M059J (cell line): ENCODE data around the gene SLC6A9. TPM values are rescaled to one million over a fixed set of nuclear protein-coding genes. Genes with fewer than 3 reads are reported as not detected.

ENCODE experiments used
- DNase-seq: peaks from one replicate; pipeline ENCODE4 v3.0.0-alpha.2; 2012; ENCODE audit warnings: low read depth
- total RNA-seq: library from RNA; depleted of rRNA; stranded (reverse); fragments of >200 nt; shearing (Covaris generic); gene quantifications from 2 replicates; pipeline ENCODE4 v1.2.3, GENCODE V29; 2014

The SLC6A9 gene
- total RNA-seq, 1 experiment from 2014 or later, result 5.1 TPM

DNA sequence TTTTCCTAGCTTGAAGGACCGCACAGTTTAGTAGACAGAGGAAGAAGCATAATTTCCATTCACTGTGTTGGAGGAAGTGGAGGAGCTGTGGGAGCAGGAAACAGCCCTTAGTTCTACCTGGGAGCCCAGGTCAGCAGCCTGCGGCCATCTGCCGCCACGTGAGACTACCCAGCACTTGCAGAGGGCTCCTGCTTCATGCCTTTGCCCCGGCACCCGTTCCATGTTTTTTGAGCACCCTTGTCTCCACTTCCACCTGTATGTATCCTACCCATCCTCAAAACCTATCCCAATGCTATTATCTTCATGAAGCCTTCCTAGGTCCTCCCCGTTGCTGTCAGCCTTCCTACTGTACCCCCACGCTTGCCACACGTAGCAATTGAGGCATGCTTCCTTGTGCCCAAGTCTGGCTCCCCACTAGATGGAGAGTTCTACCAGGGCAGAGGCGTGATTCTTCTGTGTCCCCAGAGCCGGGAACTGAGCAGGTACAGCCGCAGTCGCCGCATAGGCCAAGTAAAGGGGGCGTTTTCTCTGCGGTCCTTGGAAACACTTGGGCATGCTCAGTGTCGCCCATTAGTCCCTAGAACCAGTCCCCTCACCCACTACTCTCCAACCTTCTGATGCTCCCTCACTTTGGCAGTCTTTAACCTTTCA lies 1.9 kb downstream of the SLC6A9 start:
- DNase-seq, result no peak

- DNase-seq, result no peak
These were observed 3.9 kb downstream of the SLC6A9 start for GRCh38 chr1:44027320-44027719.

DNA sequence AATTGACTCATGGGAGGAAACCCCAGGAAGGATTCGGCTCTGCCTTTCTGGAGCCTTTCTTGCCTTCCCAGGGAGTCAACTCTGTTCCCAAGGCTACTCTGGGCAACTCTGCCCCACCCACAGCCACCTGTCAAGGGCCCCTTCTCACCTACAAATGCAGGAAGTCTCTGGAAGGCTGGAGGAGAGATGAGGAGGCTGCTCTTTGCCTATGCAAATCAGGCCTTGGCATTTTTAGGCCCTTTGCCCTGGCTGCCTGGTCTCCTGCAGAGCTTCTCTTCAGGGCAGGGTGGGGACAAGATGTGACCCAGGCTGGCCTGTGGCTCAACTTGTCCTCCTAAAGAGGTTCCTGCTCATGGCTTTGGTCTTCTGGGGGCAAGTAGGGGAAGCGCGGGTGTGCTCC lies 5.4 kb downstream of the SLC6A9 start:
- no peak for DNase-seq

DNA sequence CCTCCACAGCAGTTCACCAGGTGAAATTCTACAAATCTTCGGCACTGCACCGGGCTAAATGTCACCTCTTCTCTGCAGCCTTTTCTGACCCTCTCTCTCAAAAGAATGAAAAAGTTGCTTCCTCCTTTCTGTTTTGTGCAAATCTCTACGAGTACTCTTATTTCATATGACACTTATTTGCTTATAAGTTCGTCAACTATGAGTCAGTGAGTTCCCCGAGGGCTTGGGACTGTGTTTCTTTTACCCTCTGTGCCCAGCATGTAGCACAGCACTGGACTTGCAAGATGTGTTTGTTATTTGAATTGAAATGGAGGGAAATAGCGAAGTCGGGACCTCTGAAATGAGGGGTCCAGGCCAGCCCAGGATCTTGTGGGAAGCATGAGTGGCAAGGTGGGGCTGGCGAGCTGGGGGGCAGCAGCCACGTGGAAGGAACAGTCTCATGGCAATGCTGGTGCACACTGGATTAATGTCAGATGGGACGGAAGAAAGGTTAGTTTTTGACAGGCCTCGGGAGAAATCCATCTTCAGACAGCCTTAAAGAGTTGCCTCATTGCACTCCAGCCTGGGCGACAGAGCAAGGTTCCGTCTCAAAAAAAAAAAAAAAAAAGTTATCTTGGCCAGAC lies 6.2 kb downstream of the SLC6A9 start:
- DNase-seq, result peak; percentile 63

GRCh38 chr1:44024031-44024902 lies 7.0 kb downstream of the SLC6A9 start:
- no peak for DNase-seq

GRCh38 chr1:44021581-44022321 lies 9.5 kb downstream of the SLC6A9 start:
- DNase-seq, result no peak

- DNase-seq, result no peak
These were observed 10.1 kb downstream of the SLC6A9 start for GRCh38 chr1:44021156-44021555.

DNA sequence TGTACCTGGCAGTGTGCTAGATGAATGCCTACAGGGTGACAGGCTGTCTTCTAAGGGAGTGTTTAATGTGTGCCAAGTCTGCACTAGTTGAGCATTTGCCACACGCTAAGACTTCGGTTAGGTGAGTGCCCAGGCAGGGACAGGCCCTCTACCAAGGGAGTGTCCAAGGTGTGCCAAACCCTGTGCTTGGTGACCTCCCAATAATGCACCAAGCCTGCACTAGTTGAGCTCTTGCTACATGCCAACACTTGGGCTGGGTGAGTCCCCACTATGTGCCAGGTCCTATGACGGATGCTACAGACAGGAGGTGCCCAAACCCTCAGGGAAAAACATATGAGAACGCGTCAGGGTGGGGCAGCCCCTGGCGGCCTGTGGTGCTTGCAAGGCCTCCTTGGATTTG lies 10.8 kb downstream of the SLC6A9 start:
- DNase-seq, result no peak

DNA sequence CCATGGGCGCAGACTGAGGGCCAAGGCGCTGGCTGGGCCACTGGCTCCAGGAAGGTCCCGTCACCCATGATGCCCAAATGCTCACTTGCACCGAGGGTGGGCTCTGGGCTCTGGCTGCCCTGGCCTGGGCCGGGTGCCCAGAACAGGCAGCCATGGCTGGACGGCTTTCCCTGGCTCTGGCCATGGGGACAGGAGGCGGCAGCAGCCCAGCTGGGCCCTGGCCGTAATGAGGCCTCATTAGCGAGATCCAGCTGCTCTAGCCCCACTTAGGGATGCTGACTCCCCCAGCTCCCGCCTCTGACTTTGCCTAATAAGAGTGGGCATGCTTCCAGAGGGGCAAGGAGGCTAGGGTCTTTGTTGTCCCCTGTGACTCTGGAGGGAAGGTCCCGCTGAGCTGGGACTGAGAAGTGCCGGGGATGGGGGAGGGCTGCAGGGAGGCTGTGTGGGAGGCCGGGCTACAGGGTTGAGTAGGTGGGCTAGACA lies 11.8 kb downstream of the SLC6A9 start:
- no peak for DNase-seq

- no peak for DNase-seq
These were observed 14.3 kb downstream of the SLC6A9 start for GRCh38 chr1:44016890-44017400.

DNA sequence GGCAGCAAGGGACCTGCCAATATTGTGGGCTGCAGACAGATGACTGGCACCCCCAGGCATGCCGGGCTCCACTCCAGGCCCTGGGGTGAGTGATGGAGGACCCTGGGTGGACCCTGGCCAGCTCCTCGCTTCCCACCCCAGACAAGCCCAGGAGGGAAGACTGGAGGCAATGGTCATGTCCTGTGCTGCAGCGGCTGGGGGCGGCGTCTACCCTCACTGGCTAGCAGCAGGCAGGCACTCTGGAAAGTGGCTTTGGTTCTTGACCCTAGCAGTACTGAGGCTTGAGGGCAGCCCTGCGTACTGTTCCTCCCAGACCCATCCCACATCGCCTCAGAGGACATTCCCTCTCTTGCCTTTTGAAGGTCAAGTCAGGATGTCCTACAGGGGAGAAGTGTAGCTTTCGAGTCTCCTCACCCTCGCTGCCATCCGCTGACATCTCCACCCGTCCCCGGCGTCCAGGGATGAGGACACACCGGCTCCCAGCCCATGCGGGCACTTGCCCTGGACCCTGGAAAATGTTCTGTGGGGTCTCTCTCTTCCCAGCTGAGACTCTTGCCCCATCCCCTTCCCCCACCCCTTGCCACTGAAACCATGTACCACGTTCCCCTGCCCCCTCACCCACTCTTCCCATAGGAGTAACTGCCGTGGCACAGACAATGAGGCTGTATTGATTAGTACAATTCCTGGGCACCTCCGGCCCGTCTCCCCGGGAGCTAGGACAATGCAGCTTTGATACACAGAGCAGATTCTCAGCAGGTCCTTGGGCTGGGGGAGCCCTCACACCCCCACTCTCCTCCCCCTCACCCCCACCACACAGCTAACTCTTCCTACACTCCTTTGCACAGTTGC lies 15.0 kb downstream of the SLC6A9 start:
- DNase-seq, result no peak

DNA sequence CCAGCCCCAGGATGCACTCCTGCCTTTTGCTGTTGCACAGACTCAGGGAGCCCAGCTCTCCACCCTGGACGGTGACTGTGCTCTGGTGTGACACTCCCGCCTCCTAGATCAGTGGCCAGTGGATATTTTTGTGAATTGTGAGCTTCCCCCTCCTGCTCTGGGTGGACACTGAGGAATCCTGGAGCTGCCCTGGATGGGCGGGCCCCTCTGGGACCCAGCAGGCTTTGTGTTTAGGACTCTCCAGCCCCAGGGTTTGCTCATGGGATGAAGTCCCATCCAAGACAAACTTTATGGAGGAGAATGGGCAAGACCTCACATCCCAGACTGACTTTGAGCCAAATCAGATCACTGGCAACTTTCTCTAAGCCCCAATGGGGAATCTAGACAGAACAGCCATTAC lies 16.1 kb downstream of the SLC6A9 start:
- no peak for DNase-seq

GRCh38 chr1:44014365-44015104 lies 16.7 kb downstream of the SLC6A9 start:
- no peak for DNase-seq

DNA sequence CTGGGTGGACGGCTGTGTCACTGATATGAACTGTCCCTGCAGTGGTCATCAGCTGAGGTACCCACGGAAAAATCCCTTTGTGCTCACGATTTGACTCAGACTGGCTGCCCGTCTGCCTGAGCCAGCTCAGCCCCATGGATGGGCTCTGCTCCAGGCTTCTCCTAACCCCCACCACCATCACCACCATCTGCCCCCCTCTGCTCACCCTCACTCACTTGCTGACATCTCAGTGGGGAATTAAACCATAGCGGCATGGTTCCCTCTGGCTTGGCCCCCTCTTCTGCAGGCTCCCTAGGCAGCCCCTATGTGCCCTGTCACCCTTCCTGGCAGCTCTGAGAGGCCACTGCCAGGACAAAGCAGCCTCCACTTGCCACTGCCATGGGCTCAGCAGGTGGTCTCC lies 17.3 kb downstream of the SLC6A9 start:
- no peak for DNase-seq

DNA sequence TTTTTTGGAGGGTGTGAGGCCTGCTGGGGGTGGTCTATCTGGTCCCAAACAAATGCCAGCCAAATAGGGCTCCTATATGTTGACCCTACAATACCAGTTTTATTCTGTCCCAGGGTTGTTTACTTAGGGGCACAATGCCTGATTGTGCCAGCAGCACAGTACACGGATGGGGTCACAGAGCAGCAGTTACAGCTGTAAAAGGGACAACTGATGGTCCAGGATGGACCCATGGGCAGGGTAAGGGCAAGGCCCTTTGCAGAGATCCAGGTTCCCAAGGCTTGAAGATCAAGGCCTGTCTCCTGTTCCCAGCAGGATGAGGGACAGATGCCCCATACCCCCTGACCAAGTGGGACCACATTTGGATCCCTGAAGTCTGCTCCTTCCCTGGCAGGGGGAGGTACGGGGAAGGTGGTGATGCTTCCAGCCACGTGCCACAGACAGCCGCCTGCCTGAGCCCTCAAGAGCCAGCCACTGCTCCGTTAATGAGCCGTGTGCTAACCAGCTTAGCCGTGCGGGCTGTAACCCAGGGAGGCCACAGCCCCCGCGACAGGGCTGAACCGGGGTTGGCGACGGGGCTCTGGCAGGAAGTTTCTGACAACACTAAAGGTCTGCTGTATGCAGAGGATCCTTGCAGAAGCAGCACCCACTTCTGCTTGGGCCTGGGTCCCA lies 18.2 kb downstream of the SLC6A9 start:
- DNase-seq, result no peak

DNA sequence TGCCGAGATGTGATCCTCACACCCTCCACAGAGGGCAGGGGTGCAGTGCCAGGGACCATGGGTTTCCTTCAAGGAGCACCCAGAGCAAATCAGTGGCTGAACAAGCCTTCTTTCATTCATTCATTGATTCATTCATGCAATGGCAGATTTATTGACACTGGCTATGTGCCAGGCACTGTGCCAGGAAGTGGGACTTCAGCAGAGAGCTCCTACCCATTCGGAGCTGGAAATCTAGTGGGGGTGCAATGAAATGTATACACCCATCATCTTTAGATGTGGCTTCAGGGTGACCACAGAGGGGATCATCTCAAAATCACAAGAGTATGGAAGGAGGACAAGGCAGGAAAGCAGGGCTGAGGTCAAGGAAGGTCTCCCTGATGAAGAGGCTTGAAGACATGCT lies 18.9 kb downstream of the SLC6A9 start:
- DNase-seq, result no peak

DNA sequence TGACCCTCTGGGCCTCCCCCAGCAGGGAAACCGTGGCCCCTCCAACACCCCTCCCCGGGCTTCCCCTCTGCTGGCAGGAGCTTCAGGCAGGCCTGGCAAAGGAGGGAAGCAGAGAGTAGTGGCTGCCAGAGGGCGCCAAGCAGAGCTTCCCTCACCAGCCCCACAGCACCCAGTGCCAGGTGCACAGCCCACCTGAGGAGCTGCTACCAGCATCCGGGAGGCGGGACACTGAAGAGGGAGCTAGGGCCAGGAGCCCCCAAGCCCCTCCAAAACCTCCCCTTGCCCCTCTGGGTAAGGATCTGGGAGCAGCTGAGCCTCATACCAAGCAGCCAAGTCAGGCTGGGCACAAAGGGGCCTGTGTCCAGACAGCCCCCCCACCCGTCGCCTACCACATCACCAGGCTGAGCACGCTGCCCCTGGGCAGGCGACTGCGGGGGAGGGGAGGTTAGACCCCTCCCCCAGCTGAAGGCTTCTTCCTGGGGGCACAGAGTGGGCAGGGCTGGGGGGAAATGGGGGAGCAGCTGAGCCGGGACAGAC lies 20.3 kb downstream of the SLC6A9 start:
- no peak for DNase-seq

DNA sequence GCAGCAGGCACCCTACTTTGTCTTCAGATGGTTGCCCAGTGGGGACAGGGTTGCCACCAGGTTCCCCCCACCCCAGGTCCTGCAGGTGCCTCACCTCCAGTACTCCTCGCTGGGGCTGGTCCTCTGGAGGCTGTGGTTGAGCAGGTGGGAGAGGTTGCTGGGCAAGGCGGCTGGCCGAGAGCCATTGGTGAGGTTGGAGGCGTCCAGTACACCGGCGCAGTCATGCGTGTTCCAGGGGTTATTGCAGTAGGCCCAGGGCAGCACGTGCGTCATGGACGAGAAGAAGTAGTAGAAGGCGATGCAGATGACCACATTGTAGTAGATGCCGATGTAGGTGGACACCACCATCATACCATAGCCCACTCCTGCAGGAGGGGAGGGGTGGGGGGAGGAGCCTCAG lies 23.0 kb downstream of the SLC6A9 start:
- no peak for DNase-seq

- no peak for DNase-seq
These were observed 28.6 kb downstream of the SLC6A9 start for GRCh38 chr1:44002606-44003157.
